Measurements from ENCODE around the gene ELF2.
"Not testable (repeated sequence)": the region's sequence is repeated elsewhere in the genome, so short reads cannot be mapped to it uniquely, and the experiment has no call there.

The ELF2 gene

GRCh38 chr4:139115226-139115625 lies 61.8 kb downstream of the ELF2 start:
- no peak overlapping the region for H3K27ac ChIP-seq (ENCODE audit: low read length)
- no peaks in the 10 kb centered on the region for H3K79me2 ChIP-seq (ENCODE audit: insufficient read depth, low read length)
- H3K9ac ChIP-seq (ENCODE audit: low read depth, low read length): no peak overlapping the region
- H3K27me3 ChIP-seq (ENCODE audit: insufficient read depth, low read length, poor library complexity): no peaks in the 10 kb centered on the region
- no peaks in the 10 kb centered on the region for H3K4me1 ChIP-seq (ENCODE audit: insufficient read depth, low read length)
- TF ChIP-seq CTCF (IDR thresholded peaks at IDR 0.05; ENCODE audit: borderline replicate concordance, extremely low read depth, low read length, poor library complexity, severe bottlenecking) (no peak), EZH2 (IDR thresholded peaks at IDR 0.05; ENCODE audit: borderline replicate concordance, low read depth, low read length, severe bottlenecking) (no peak)
- no peak for ATAC-seq (ENCODE audit: insufficient read depth, low read depth)
- peaks cover 13% of the 10 kb centered on the region for H3K36me3 ChIP-seq (ENCODE audit: insufficient read depth, low read length)
- H3K9me3 ChIP-seq (ENCODE audit: insufficient read depth, low read length, severe bottlenecking): no peaks in the 10 kb centered on the region
- no peak overlapping the region for H3K4me3 ChIP-seq (ENCODE audit: low read depth in 1 of 2, low read length in 2 of 2)
- DNase-seq: no peak
- H3K4me2 ChIP-seq (ENCODE audit: insufficient read depth, low read length): no peak overlapping the region
- no peak overlapping the region for H2AFZ ChIP-seq (ENCODE audit: low read depth, low read length)
- no peaks in the 10 kb centered on the region for H4K20me1 ChIP-seq (ENCODE audit: insufficient read depth, low read length)

- not testable (repeated sequence) for H3K27me3 ChIP-seq (ENCODE audit: insufficient read depth, low read length, poor library complexity)
Measured at GRCh38 chr4:139114795-139115194, 62.2 kb downstream of the ELF2 start.

GRCh38 chr4:139112650-139113049 lies 64.4 kb downstream of the ELF2 start:
- no peak overlapping the region for H3K4me3 ChIP-seq (ENCODE audit: low read depth in 1 of 2, low read length in 2 of 2)
- no peak overlapping the region for H2AFZ ChIP-seq (ENCODE audit: low read depth, low read length)
- no peaks in the 10 kb centered on the region for H3K4me1 ChIP-seq (ENCODE audit: insufficient read depth, low read length)
- TF ChIP-seq EZH2 (IDR thresholded peaks at IDR 0.05; ENCODE audit: borderline replicate concordance, low read depth, low read length, severe bottlenecking) (no peak), CTCF (IDR thresholded peaks at IDR 0.05; ENCODE audit: borderline replicate concordance, extremely low read depth, low read length, poor library complexity, severe bottlenecking) (no peak)
- H3K9me3 ChIP-seq (ENCODE audit: insufficient read depth, low read length, severe bottlenecking): no peaks in the 10 kb centered on the region
- H3K27ac ChIP-seq (ENCODE audit: low read length): no peak overlapping the region
- ATAC-seq (ENCODE audit: insufficient read depth, low read depth): no peak
- H3K4me2 ChIP-seq (ENCODE audit: insufficient read depth, low read length): no peak overlapping the region
- peaks cover 10% of the 10 kb centered on the region for H3K36me3 ChIP-seq (ENCODE audit: insufficient read depth, low read length)
- no peaks in the 10 kb centered on the region for H4K20me1 ChIP-seq (ENCODE audit: insufficient read depth, low read length)
- no peak for DNase-seq
- no peaks in the 10 kb centered on the region for H3K27me3 ChIP-seq (ENCODE audit: insufficient read depth, low read length, poor library complexity)
- no peaks in the 10 kb centered on the region for H3K79me2 ChIP-seq (ENCODE audit: insufficient read depth, low read length)
- H3K9ac ChIP-seq (ENCODE audit: low read depth, low read length): no peak overlapping the region

More at GRCh38 chr4:139114795-139115194, 62.2 kb downstream of the ELF2 start:
- H3K27ac ChIP-seq (ENCODE audit: low read length); H2AFZ ChIP-seq (ENCODE audit: low read depth, low read length); DNase-seq; H4K20me1 ChIP-seq (ENCODE audit: insufficient read depth, low read length); H3K4me2 ChIP-seq (ENCODE audit: insufficient read depth, low read length); H3K4me3 ChIP-seq (ENCODE audit: low read depth in 1 of 2, low read length in 2 of 2); H3K9me3 ChIP-seq (ENCODE audit: insufficient read depth, low read length, severe bottlenecking); H3K9ac ChIP-seq (ENCODE audit: low read depth, low read length); H3K79me2 ChIP-seq (ENCODE audit: insufficient read depth, low read length); ATAC-seq (ENCODE audit: insufficient read depth, low read depth); H3K4me1 ChIP-seq (ENCODE audit: insufficient read depth, low read length): not testable (repeated sequence)
- H3K36me3 ChIP-seq (ENCODE audit: insufficient read depth, low read length): peaks cover 13% of the 10 kb centered on the region

- no peaks in the 10 kb centered on the region for H3K27me3 ChIP-seq (ENCODE audit: insufficient read depth, low read length, poor library complexity)
- H3K9me3 ChIP-seq (ENCODE audit: insufficient read depth, low read length, severe bottlenecking): no peaks in the 10 kb centered on the region
- no peak overlapping the region for H3K4me3 ChIP-seq (ENCODE audit: low read depth in 1 of 2, low read length in 2 of 2)
- H3K4me1 ChIP-seq (ENCODE audit: insufficient read depth, low read length): no peaks in the 10 kb centered on the region
- no peaks in the 10 kb centered on the region for H3K79me2 ChIP-seq (ENCODE audit: insufficient read depth, low read length)
- H3K4me2 ChIP-seq (ENCODE audit: insufficient read depth, low read length): no peak overlapping the region
- no peak for ATAC-seq (ENCODE audit: insufficient read depth, low read depth)
- TF ChIP-seq EZH2 (IDR thresholded peaks at IDR 0.05; ENCODE audit: borderline replicate concordance, low read depth, low read length, severe bottlenecking) (no peak), CTCF (IDR thresholded peaks at IDR 0.05; ENCODE audit: borderline replicate concordance, extremely low read depth, low read length, poor library complexity, severe bottlenecking) (no peak)
- no peaks in the 10 kb centered on the region; the same call in 1 of the 2 replicates for H3K36me3 ChIP-seq (ENCODE audit: insufficient read depth, low read length)
- no peaks in the 10 kb centered on the region for H4K20me1 ChIP-seq (ENCODE audit: insufficient read depth, low read length)
- no peak overlapping the region for H3K9ac ChIP-seq (ENCODE audit: low read depth, low read length)
- DNase-seq: no peak
- H3K27ac ChIP-seq (ENCODE audit: low read length): no peak overlapping the region
- H2AFZ ChIP-seq (ENCODE audit: low read depth, low read length): no peak overlapping the region
Measured at GRCh38 chr4:139108567-139109128, 68.4 kb downstream of the ELF2 start.

Measured in DND-41 (cell line).